Fibroblast of mammary gland (primary cell): ENCODE results near the gene DNAH10.
A peak's percentile ranks its signal among the peaks of the same experiment; 100 is the strongest.

ENCODE experiments used
- DNase-seq: peaks from one replicate; pipeline ENCODE4 v3.0.0-alpha.2; 2010; ENCODE audit warnings: low read depth
- H3K4me3 ChIP-seq: 2 replicates; pipeline ENCODE4 v1.5.1; 2011; ENCODE audit warnings: low read depth, mild to moderate bottlenecking, low read length, moderate library complexity; ENCODE audit not compliant: control insufficient read depth
- CTCF ChIP-seq: conservative IDR thresholded peaks from 2 replicates; pipeline ENCODE4 v1.5.1; 2011; ENCODE audit warnings: low read depth, low read length, inconsistent platforms; ENCODE audit not compliant: control insufficient read depth, insufficient read depth

DNAH10 gene

GRCh38 chr12:123960856-123961255 is 198.8 kb downstream of the DNAH10 start:
- no peak overlapping the region for H3K4me3 ChIP-seq
- DNase-seq, result peak; percentile 42
- TF ChIP-seq CTCF, result no peak

- H3K4me3 ChIP-seq, result no peak overlapping the region
- DNase-seq, result no peak
- TF ChIP-seq CTCF, result no peak
Measured at GRCh38 chr12:123961585-123962345, 199.7 kb downstream of the DNAH10 start.

GRCh38 chr12:123962513-123962912 is 200.4 kb downstream of the DNAH10 start:
- no peak overlapping the region for H3K4me3 ChIP-seq
- no peak for DNase-seq
- no peak for TF ChIP-seq CTCF

GRCh38 chr12:123963821-123964220 is 201.7 kb downstream of the DNAH10 start:
- no peak overlapping the region for H3K4me3 ChIP-seq
- no peak for TF ChIP-seq CTCF
- DNase-seq, result no peak

- no peak for TF ChIP-seq CTCF
- DNase-seq, result no peak
- H3K4me3 ChIP-seq, result no peak overlapping the region
Measured at GRCh38 chr12:123965382-123965781, 203.3 kb downstream of the DNAH10 start.

GRCh38 chr12:123966596-123966995 is 204.5 kb downstream of the DNAH10 start:
- peak; percentile 85 for DNase-seq
- TF ChIP-seq CTCF, result no peak
- no peak overlapping the region for H3K4me3 ChIP-seq
